Measurements from ENCODE around the gene KCNQ1OT1.

The KCNQ1OT1 gene

DNA sequence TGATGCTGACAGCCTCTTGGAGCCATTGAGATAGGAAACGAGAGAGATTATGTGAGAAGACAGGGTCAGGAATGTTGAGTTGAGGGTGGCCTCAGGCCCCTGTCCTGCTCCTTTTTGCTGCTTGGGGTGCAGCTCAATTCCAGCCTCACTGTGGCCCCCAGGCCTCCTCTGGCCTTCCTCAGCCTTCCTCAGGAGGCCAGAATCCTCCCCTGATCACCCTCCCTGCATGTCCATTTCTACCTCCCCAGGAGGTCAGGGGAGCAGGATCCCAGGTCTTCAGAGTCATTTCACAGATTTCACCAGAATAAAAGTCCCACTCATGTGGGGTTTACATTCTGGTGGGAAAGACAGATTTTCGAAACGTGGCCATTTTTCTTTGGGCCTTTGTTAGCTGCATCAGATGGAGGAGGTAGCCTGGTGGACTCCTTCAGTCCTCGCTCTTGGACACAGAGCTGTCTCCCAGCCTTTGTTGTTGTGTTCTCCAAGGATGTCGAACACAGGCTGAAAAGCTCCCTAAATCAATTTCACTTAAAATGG, 2.2 kb upstream of the KCNQ1OT1 start:
- DNase-seq (ENCODE audit: low spot score): no peak

DNA sequence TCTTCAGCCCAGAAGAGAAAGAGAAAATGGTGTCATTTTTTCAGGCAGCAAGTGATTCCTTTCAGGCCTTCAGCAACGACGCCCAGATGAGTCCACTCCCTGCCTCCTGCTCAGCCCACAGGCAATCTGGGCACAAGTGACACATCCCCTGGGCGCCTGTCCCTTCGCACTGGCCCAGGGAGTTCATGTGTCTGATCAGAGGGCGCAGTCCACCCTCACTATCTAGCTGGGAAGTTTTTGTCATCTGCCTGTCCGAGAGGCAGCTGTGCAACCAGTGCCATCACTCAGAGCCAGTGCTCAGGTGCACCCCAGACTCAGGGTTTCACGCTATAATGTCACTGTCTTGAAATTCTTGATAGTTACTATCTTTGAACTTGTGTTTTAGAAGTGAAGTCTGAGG, 1.4 kb upstream of the KCNQ1OT1 start:
- DNase-seq (ENCODE audit: low spot score): no peak

DNA sequence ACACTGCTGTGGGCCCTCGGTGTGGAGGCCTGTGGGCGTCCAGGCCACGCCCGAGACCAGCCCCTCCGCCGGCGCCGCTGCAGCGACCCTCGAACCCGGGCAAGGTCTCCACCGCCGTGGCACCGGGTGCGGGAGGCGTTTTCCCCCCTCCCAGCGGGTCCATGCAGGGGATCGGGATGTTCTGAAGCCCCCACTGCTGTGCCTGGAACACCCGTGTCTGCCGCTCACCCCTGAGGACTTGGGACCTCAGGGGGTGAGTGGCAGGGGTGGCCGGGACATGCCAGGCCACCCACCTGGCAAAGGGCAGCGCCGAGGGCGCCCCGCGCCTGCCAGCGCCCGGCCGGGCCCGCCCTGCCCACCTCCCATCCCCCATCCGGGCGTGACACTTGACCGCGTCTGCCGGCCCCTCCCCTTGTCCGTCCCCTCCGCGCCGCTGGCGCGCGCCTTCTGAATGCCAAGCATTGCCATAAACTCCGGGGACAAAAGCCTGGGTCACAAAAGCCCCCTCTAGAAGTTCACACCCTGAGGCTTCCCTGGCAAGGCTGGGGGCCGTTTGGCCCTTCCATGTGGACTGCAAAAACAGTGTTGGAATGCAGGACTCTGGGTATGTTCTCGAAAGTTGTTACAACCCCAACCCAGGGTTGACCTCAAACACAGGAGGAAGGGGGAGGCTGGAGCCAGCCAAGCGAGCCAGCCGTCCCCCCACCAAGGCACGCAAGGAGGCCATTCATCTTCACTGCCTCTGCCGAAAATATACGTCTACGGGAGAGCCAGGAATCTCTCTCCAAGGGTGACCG, 819 bp upstream of the KCNQ1OT1 start:
- DNase-seq (ENCODE audit: low spot score): peak; percentile 60

DNA sequence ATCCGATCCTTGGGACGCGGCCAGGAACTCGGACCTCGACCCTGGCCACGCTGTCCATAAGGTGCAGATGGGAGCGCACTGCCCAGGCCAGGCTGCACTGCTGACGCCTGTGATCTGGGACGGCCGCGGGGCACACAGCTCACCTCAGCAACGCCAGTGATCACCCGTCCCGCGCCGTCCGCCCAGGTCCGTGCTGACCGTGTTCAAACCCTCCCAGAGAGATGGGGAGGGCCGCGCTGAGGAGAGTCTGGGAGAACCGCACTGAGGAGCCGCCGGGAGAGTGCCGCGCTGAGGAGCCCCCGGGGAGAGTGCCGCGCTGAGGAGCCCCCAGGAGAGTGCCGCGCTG, 636 bp downstream of the KCNQ1OT1 start:
- DNase-seq (ENCODE audit: low spot score): peak; percentile 33

DNA sequence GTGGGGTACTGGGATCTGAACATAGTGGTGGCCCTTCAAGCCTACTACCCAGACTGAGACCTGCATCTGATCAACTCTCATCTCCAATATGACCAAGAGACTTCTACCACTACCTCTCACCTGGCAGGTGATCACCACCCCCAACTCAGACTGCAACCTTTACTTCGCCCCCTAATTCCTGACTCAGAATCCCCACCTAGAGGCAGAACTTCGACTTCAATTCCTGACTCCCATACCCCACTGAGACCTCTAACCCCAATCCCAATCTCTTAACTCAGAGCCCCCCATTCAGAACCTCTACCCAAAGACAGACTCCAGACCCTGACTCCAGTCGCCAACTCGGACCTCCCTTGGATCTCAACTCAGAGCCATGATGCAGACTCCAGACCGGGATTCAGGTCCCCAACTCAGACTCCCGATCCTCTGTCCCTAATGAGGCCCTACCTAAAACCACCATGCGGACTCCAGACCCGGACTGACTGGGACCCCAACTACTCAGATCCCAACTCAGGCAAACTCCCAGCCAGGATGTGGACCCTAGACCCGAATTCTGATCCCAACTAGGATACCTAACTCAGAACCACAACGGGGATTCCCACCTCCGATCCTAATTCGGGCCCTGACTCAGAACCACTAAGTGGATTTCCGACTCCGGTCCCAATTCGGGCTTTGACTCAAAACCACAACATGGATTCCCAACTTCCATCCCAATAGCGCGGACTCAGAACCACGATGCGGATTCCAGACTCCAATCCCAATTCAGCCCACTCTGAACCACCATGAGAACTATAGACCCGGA, 1.2 kb downstream of the KCNQ1OT1 start:
- no peak for DNase-seq (ENCODE audit: low spot score)

DNA sequence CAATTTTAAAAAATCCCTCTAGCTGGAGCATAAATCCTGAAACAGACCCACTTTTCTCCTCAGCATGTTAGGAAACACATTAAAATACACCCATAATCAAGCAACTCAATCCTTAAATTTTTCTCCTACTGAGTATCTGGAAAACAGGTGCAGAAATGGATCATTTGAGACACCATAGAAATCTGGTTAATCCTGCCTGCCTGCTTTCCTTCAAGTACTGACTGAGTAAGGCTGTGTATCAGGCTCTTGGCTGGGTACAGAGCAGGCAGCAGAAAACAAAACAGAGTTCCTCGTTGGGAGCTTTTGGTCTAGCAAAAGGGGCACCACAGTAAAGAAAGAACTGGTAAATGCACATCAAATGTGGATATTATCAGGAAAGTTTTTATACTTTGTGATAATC, 1.9 kb downstream of the KCNQ1OT1 start:
- no peak for DNase-seq (ENCODE audit: low spot score)

DNA sequence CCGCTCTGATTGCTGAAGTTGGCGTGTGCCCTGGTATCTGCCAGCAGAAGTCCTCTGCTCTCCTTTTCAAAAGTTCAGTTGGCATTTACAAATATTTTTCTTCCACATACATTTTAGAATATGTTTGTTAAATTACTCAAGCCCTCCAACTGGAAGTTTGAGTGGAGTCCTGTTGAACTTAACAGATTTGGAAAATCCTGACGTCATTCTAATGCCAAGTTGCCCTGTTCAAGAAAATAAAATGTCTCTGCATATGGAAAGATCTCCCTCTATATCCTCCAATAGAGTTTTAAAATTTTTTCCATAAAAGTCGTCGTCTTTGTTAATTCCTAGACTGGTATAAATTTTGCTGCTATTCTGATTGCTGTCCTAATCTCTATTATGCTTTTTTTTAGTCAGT, 3.3 kb downstream of the KCNQ1OT1 start:
- DNase-seq (ENCODE audit: low spot score): no peak

DNA sequence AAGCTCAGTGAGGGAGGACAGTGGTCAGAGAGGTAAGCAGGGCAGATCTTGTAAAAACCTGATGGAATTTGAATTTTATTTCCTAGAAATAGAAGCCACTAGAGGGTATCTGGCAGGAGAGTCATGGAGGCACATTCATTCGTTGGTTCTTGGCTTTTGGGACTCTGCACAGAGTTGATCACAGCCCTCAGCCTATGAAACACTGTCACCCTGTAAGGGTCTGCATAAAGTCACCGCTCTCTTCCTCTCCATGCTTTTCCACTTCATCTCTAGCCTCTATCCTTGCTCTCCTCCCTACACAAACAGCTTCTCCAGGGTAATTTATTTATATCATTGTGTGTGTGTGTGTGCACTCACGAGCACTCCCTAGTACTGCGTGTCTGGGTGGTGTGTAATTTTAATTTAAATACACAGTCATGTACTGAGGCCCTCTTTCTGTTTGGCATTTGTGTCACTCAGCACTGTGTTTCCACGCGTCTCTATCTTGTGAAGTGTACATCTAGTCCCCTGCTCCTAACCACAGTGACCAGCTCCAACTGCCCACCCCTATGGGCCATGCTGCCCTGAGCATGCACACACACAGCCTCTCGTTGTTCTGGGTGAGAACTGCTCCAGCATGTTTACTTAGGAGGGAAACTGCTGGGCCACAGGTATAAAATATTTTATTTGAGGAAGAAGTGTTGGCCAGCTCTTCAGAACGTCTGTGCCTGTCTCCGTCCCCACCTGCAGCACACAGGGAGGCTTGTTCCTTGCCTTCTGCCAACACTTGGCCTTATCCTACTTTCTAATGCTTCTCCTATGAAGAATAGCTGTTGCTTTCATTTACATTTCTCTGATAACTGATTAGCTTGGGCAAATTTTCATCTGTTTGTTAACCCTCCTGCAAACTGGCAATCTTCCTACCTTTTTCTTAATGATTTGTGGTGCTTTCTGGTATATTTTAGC, 4.5 kb downstream of the KCNQ1OT1 start:
- no peak for DNase-seq (ENCODE audit: low spot score)

DNA sequence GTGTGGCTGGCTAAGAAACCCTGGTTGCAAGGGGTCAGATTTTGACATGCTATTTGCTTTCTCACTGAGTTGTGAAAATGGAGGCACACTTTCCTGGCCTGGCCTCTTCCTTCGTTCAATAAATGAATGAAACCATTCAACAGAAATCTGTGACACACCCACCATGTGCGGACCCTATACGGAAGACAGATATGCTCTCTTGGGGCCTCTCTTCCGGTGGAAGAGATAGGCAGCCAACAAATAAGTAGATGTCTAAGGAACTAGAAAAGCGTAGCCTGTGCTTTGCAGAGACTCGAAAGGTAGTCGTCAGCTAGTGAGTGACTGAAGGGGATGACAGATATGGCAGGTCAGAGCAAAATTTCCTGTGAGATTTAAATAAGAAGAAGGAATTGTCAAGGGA, 5.3 kb downstream of the KCNQ1OT1 start:
- DNase-seq (ENCODE audit: low spot score): no peak

DNA sequence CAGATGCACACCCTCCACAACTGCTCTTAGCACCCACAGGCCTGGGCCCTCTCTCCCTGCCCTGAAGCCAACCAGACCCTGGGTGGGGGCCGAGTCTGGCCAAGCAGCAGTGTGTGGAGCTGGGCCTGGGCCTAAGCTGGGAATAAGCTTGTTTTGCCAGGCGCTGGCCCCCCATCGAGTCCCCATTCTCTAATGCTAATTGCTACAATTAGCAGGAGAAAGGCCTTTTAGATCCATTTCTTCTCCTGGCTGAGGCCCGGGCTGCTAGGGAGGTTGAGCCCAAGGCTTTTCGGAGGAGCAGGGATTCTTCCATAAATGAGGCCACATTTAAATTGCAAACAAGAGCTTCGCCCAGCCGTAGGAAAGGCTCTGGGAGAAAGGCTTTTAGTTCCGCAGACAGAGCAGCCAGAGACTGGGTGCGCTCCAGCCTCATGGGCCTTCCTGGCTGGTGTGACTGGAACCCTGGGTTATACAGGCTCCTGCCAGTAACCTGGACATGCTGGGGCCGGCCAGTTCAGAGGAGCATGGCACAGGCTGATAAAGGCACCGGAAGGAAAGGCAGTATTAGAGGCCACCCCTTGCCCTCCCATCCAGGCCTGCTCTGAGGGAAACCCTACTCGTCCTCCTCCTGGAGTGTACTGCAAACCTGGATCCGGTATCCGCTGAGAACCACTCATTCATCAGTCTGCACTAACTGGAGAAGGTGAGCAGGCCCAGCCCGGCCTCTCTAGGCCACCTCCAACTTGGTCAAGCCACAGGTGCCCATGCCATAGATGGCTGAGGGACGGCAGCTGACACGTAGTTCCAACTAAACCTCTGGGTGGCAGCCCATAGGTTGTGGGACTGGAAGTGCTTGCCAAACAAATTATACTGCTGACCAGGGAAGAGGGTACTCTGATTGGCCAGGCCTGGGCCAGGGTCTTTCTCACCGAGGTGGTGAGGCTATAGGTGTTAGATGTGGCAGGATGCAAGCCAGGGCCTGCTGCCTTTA, 6.2 kb downstream of the KCNQ1OT1 start:
- no peak for DNase-seq (ENCODE audit: low spot score)

DNA sequence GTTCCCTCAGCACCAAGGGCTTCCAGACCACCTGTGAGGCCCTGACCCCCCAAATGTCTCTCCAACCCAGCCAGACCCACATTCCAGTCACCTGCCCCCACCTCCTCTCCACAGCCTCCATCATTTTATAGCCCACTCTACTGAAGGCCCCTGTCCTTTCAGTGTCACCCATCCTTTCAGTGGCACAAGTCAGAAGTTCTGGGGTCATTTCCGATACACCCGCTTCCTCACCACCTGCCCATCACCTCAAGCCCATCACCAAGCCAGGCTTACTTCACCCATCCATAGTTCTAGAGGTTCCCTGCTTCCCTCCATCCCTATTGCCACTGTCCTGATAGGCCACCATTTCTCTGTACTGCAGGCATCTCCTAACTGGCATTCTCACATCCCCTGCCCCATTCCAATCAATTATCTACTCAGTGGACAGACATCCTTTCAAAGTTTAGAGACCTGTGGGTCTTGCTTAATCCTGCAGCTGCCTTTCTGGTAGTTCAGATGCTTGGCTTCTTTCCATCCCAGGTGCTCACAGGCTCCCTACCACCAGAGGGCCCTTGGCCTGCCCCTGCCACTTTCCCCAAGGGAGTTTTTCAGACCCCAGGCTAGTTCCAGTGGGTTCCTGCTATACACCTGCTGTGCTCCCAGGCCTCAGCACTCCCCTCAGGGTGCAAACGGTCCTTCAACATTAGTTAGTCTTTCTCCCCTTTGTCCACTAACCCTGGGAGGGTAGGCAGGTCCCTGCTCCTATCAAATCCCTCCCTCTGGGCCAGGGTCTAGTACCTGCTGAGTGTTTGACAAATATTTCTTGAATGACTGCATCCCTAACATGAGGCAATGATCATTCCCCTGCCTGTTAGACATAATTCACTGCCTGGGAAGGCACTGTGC, 7.6 kb downstream of the KCNQ1OT1 start:
- DNase-seq (ENCODE audit: low spot score): no peak

DNA sequence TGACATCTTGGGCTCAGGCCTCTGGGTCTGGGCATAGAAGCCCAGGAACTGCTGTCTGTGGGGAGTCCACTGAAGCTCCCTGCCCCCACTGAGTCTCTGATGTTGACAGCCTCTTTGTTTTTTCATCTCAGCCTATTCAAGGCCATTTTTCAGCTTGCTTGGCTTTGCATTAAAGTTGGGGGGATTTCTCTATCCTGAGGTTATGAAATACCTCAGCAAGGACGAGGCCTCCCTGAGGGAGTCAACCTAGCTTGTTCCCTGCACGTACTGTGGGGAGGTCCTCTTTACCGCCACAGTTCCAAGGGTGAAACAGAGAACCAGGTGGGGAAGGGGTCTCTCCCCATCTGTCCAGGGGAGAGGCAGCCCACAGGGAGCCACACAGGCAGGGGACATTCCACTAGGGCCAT, 8.4 kb downstream of the KCNQ1OT1 start:
- DNase-seq (ENCODE audit: low spot score): no peak

DNA sequence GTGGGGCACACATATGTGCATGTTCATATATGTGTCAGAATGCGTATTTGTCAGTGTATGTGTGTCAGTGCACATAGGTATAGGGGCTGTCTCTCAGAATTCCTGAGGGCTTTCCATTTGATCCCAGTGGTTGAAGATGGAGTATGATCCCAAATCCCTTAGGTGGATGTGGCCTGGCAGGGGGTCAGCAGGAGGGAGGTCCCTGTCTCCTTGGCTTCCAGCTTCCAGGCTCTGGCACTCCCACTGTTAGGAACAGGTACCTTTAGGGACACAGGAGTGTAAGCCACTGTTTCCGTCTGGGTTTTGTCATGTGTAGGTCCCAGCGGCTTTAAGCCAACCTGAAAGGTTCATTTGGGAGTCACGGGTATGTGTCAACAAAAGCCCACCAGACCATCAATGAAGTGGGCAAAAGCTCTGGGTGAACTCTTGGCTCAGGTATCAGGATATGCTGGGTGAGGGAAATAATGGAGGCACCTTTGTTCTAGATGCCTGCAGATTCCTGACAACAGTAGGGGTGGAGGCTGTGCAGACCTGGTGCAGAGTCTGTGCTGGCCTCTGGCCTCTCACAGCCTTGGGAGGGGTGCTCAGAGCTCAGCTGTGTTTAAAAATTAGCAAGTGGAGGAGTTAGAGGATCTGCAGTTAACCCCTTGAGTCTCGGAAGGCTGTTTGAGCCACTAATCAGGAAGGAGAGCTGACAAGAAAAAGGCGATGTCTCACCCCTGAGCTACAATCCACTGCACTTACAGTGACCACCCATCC, 9.0 kb downstream of the KCNQ1OT1 start:
- DNase-seq (ENCODE audit: low spot score): no peak

DNA sequence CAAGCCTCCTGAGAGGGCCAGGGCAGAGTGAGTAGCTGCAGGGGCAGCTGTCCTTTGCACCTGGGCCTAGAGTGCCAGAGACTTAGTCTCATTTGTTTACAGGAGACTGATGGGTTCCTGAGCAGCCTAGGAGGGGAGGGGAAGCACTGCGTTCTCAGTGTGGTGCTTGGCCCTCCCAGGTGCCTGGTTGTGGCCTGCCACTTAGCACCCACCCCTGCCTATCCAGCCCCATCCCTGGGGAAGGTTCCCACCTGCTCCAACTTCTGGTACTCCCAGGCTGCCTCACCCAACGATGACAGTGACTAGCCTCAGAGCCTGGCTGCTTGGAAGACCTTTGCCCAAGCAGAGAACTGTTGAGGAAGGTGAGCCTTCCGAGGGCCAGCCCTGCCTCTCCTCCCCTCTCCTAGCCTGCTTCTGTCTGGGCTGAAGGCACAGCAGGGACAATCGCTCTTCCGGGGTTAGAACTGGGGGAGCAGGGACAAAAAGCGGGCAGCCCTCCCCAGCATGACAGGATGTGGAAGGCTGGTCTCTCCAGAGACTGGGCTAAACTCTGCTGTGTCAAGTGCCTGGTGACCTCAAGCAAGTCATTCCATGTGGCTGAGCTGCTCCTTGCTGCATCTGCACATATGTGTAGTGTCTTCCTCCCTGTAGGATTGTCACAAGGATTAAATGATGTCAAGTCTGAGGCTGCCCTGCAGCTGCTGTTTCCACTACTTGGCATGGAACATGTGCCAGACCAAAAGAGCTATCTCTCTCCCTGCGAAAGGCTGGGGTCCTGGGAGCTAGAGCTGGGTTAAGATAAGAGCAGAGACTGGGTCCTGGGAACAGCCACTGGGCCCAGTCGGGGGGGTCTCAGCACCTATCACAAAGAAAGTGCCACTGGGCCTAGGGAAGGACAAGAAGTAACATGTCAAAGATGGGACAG, 9.9 kb downstream of the KCNQ1OT1 start:
- DNase-seq (ENCODE audit: low spot score): no peak

DNA sequence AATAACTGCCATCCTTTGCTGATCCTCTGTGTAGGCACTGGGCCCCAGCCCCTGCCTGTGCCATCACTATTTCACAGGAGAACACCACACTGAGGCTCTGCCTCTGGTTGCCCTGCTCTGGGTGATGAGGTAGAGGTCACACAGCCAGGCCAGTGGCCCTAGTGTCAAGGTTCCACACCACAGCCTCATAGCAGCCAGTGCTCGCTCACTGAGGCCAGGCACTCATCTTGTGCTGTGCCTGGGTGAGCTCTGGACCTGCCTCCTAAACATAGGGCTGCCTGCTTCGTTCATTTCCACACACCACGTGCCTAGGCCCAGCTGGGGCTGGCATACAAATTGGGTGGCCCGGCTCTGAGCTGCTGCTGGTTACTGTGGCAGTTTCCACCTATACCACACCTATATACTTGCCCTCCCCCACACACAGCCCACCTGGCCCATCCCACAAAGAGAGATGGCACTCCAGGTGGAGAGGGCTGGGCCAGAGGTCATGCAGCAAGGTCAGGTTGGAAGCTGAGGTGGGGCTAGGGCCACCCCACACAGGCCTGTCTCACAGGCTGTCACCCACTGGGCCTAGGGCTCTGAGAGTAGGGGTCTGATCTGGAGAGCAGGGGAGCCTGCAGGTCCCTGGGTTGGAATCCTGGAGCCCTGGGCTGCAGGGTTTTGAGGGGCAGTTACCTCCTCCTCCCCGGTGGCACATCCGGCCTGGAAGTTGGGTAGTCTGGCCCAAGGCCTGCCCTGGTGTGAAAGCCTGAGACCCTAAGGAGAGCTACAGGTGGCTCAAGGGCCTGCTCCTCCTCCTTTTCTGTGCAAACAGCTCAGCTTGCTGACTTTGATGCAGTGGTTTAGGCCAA, 11.2 kb downstream of the KCNQ1OT1 start:
- no peak for DNase-seq (ENCODE audit: low spot score)

DNA sequence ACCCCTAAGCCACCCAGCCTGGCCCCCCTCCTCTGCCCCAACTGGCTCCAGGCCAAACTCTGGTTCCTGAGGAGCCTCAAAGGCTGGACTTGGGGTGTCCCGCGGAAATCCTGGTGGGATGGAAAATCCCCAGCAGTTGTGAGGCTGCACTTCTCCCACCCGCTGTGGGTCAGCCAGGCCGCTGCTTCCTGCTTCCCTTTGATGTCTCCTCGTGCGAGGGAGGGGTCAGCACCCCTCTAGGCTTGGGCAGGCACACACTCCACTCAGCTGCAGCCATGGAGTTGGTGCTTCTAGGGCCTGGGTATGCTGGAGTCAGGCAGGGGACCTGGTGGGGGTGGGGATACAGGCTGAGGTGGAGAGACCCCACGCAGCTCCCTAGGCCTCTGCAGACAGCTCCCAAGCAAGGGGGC, 12.0 kb downstream of the KCNQ1OT1 start:
- no peak for DNase-seq (ENCODE audit: low spot score)

DNA sequence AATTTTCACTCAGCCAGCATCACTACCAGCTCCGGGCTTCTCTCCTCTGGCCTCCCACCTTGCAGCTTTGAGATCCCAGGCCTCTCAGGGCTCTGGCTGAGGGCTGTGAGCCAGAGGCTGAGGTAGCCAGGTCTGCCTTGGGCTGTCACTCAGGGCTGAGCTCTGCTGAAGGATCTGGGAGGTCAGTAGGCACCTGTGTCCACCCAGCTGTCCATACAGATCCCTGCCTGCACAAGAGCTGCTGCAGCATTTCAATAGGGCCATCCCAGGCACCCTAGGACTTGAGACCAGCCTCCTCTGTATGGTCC, 12.6 kb downstream of the KCNQ1OT1 start:
- DNase-seq (ENCODE audit: low spot score): no peak

Data from AG08396 (cell line).